AG10803 (cell line): ENCODE measurements around the gene PSMD7.
A peak's percentile ranks its signal among the peaks of the same experiment; 100 is the strongest.

ENCODE experiments used
- DNase-seq: peaks from one replicate; pipeline ENCODE4 v3.0.0; 2010; ENCODE audit warnings: low read depth
- H3K4me3 ChIP-seq: 2 replicates; pipeline ENCODE4 v1.5.1; 2011; ENCODE audit warnings: mild to moderate bottlenecking, low read length, control low read depth
- CTCF ChIP-seq: conservative IDR thresholded peaks from 2 replicates; pipeline ENCODE4 v1.5.1; 2011; ENCODE audit warnings: mild to moderate bottlenecking, low read length, control low read depth, inconsistent platforms

Gene PSMD7

GRCh38 chr16:74264811-74265210 is 31.8 kb upstream of the PSMD7 start:
- no peak overlapping the region for H3K4me3 ChIP-seq
- DNase-seq: no peak
- TF ChIP-seq CTCF: no peak

GRCh38 chr16:74268372-74268782 is 28.2 kb upstream of the PSMD7 start:
- TF ChIP-seq CTCF: no peak
- no peak overlapping the region for H3K4me3 ChIP-seq
- DNase-seq: no peak

- H3K4me3 ChIP-seq: no peak overlapping the region
- no peak for TF ChIP-seq CTCF
- no peak for DNase-seq
Observed at GRCh38 chr16:74271872-74272271, 24.7 kb upstream of the PSMD7 start.

GRCh38 chr16:74275031-74275636 is 21.5 kb upstream of the PSMD7 start:
- H3K4me3 ChIP-seq: no peak overlapping the region
- DNase-seq: peak; percentile 23
- peak; percentile 52 for TF ChIP-seq CTCF

GRCh38 chr16:74275711-74276110 is 20.9 kb upstream of the PSMD7 start:
- DNase-seq: no peak
- H3K4me3 ChIP-seq: no peak overlapping the region
- no peak for TF ChIP-seq CTCF

GRCh38 chr16:74277974-74278373 is 18.6 kb upstream of the PSMD7 start:
- no peak for DNase-seq
- TF ChIP-seq CTCF: no peak
- no peak overlapping the region for H3K4me3 ChIP-seq

GRCh38 chr16:74279266-74279665 is 17.3 kb upstream of the PSMD7 start:
- DNase-seq: no peak
- no peak for TF ChIP-seq CTCF
- H3K4me3 ChIP-seq: no peak overlapping the region
